Neural progenitor cell (in vitro differentiated cells): Measurements from ENCODE around the gene HRCT1.

Experiments used
- CTCF ChIP-seq: fragments of 200-600 bp; sonication (generic); IDR thresholded peaks from 2 replicates; pipeline ENCODE4 v1.5.1; 2017; ENCODE audit warnings: antibody characterized with exemption, mild to moderate bottlenecking
- EZH2phosphoT487 ChIP-seq: fragments of 200-600 bp; sonication (generic); IDR thresholded peaks from 2 replicates; pipeline ENCODE4 v1.6.1; 2017; ENCODE audit warnings: antibody characterized with exemption

GRCh38 chr9:35892051-35892450 is 14.0 kb upstream of the HRCT1 start:
- TF ChIP-seq CTCF (no peak), EZH2phosphoT487 (no peak)
